GM20000 (cell line): ENCODE data around the gene PLCL2.
"Not testable (repeated sequence)": the region's sequence is repeated elsewhere in the genome, so short reads cannot be mapped to it uniquely, and the experiment has no call there.

Source experiments
- DNase-seq: peaks from one replicate; pipeline ENCODE4 v3.0.0; 2012; ENCODE audit warnings: low spot score
- CTCF ChIP-seq: IDR thresholded peaks from 2 replicates; pipeline ENCODE4 v1.5.1; 2012; ENCODE audit warnings: mild to moderate bottlenecking, control low read depth; ENCODE audit errors: extremely low read depth, missing control alignments

Gene PLCL2

GRCh38 chr3:17121336-17121735 lies 236.6 kb downstream of the PLCL2 start:
- no peak for DNase-seq
- TF ChIP-seq CTCF, result no peak

GRCh38 chr3:17122758-17123157 lies 238.0 kb downstream of the PLCL2 start:
- TF ChIP-seq CTCF, result no peak
- DNase-seq, result no peak

GRCh38 chr3:17125738-17126442 lies 241.1 kb downstream of the PLCL2 start:
- TF ChIP-seq CTCF, result no peak
- no peak for DNase-seq

GRCh38 chr3:17128671-17129070 lies 243.9 kb downstream of the PLCL2 start:
- DNase-seq, result not testable (repeated sequence)

- no peak for DNase-seq
- TF ChIP-seq CTCF, result no peak
Observed at GRCh38 chr3:17129556-17129955, 244.8 kb downstream of the PLCL2 start.

- no peak for TF ChIP-seq CTCF
Observed at GRCh38 chr3:17130956-17131355, 246.2 kb downstream of the PLCL2 start.

GRCh38 chr3:17132286-17133115 lies 247.7 kb downstream of the PLCL2 start:
- DNase-seq, result no peak
- TF ChIP-seq CTCF, result no peak

More at GRCh38 chr3:17130956-17131355, 246.2 kb downstream of the PLCL2 start:
- DNase-seq, result no peak
